OCI-LY1 (cell line): ENCODE results near the gene FLYWCH1.

Source experiments
- H2AFZ ChIP-seq: fragments of 200-600 bp; sonication (generic), shearing (Covaris generic); 2 replicates; pipeline ENCODE4 v1.6.0; 2014; ENCODE audit warnings: antibody characterized with exemption, mild to moderate bottlenecking, low read length
- H3F3A ChIP-seq: fragments of 200-600 bp; sonication (generic), shearing (Covaris generic); 2 replicates; pipeline ENCODE4 v1.6.0; 2014; ENCODE audit warnings: mild to moderate bottlenecking, antibody characterized with exemption, low read length, moderate library complexity; ENCODE audit not compliant: insufficient read depth
- H3K27ac ChIP-seq: fragments of 200-600 bp; sonication (generic); 2 replicates; pipeline ENCODE4 v1.5.1; 2014; ENCODE audit warnings: low read length, mixed run types, mild to moderate bottlenecking, low read depth; ENCODE audit not compliant: poor library complexity, severe bottlenecking
- H3K27me3 ChIP-seq: fragments of 200-600 bp; sonication (generic); 2 replicates; pipeline ENCODE4 v1.6.0; 2014; ENCODE audit warnings: antibody characterized with exemption, mild to moderate bottlenecking, low read length, moderate library complexity; ENCODE audit not compliant: insufficient read depth
- H3K36me3 ChIP-seq: fragments of 200-600 bp; sonication (generic); 2 replicates; pipeline ENCODE4 v1.6.1; 2014; ENCODE audit warnings: mild to moderate bottlenecking, antibody characterized with exemption, low read length, moderate library complexity, mixed read lengths; ENCODE audit not compliant: insufficient read depth
- H3K4me1 ChIP-seq: fragments of 200-600 bp; sonication (generic); 2 replicates; pipeline ENCODE4 v1.5.1; 2014; ENCODE audit warnings: mild to moderate bottlenecking, low read length, moderate library complexity; ENCODE audit not compliant: insufficient read depth, severe bottlenecking
- H3K4me2 ChIP-seq: fragments of 200-600 bp; sonication (generic), shearing (Covaris generic); 2 replicates; pipeline ENCODE4 v1.6.1; 2014; ENCODE audit warnings: low read length
- H3K4me3 ChIP-seq: fragments of 200-600 bp; sonication (generic); 2 replicates; pipeline ENCODE4 v1.5.1; 2014; ENCODE audit warnings: low read length, low read depth, mild to moderate bottlenecking, mixed read lengths; ENCODE audit not compliant: poor library complexity, severe bottlenecking
- H3K79me2 ChIP-seq: fragments of 200-600 bp; shearing (Covaris generic); 2 replicates; pipeline ENCODE4 v1.6.1; 2016; ENCODE audit warnings: mixed run types, low read length, mixed read lengths; ENCODE audit not compliant: insufficient read depth
- H3K9ac ChIP-seq: fragments of 200-600 bp; sonication (generic), shearing (Covaris generic); 2 replicates; pipeline ENCODE4 v1.6.1; 2014; ENCODE audit warnings: mild to moderate bottlenecking, low read length, mixed read lengths
- H3K9me2 ChIP-seq: fragments of 200-600 bp; sonication (generic), shearing (Covaris generic); 2 replicates; pipeline ENCODE4 v1.6.1; 2014; ENCODE audit warnings: low read depth, mild to moderate bottlenecking, low read length, mixed read lengths
- H3K9me3 ChIP-seq: fragments of 200-600 bp; shearing (Covaris generic); 2 replicates; pipeline ENCODE4 v1.6.1; 2014; ENCODE audit warnings: low read length, mixed read lengths
- H4K20me1 ChIP-seq: fragments of 200-600 bp; sonication (generic), shearing (Covaris generic); 2 replicates; pipeline ENCODE4 v1.6.0; 2016; ENCODE audit warnings: mild to moderate bottlenecking, low read length; ENCODE audit not compliant: insufficient read depth
- EZH2 ChIP-seq: fragments of 200-600 bp; sonication (generic), shearing (Covaris generic); IDR thresholded peaks from 2 replicates; pipeline ENCODE4 v1.8.0; 2017; ENCODE audit warnings: borderline replicate concordance, mixed run types, mild to moderate bottlenecking, antibody characterized with exemption, low read length, moderate library complexity, mixed read lengths
- TF ChIP-seq, protein P1 (sequence below): fragments of 200-600 bp; sonication (generic), shearing (Covaris generic); IDR thresholded peaks from 2 replicates; pipeline ENCODE4 v1.5.1; 2017; ENCODE audit warnings: mild to moderate bottlenecking, antibody characterized with exemption, low read length, moderate library complexity, mixed read lengths

The FLYWCH1 gene

DNA sequence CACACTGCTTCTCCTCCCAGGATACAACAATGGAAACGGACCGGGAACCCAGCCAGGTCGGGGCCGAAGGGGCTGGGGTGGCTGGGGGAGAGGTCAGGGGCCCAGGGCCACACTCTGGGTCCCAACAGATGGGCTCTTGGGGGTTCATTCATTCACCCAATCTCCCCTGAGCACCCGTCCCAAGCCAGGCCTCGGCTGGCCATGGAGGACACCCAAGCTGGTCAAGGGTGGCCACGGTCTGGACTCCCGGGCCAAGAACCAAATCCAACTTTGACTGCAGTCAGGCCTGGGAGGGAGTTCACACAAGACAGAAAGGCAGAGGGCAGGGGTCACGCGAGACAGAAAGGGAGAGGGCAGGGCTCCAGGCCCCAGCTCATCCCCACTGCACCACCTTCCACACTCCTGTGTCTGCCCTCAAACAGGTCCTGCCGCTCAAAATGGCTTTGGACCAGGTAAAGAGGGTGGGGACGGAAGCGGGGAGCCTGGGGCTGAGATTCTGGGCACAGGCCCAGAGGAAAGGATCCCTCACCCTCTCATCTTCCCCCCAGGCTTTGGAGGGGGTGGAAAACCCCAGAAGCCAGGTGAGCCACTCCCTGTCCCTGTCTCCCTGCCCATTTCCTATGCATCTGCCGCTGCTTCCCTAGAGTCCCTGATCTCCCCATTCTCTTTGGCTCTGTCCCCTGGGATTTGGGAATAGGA, 80.8 kb downstream of the FLYWCH1 start:
- no peaks in the 10 kb centered on the region; the same call in 1 of the 2 replicates for H3K27me3 ChIP-seq
- no peaks in the 10 kb centered on the region for H3F3A ChIP-seq
- H3K9ac ChIP-seq, result no peak overlapping the region
- H3K27ac ChIP-seq, result no peak overlapping the region
- H3K9me3 ChIP-seq, result no peaks in the 10 kb centered on the region
- TF ChIP-seq, protein P1, sequence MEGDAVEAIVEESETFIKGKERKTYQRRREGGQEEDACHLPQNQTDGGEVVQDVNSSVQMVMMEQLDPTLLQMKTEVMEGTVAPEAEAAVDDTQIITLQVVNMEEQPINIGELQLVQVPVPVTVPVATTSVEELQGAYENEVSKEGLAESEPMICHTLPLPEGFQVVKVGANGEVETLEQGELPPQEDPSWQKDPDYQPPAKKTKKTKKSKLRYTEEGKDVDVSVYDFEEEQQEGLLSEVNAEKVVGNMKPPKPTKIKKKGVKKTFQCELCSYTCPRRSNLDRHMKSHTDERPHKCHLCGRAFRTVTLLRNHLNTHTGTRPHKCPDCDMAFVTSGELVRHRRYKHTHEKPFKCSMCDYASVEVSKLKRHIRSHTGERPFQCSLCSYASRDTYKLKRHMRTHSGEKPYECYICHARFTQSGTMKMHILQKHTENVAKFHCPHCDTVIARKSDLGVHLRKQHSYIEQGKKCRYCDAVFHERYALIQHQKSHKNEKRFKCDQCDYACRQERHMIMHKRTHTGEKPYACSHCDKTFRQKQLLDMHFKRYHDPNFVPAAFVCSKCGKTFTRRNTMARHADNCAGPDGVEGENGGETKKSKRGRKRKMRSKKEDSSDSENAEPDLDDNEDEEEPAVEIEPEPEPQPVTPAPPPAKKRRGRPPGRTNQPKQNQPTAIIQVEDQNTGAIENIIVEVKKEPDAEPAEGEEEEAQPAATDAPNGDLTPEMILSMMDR, result no peak
- TF ChIP-seq EZH2, result no peak
- H3K4me1 ChIP-seq, result no peaks in the 10 kb centered on the region
- H3K4me2 ChIP-seq, result no peak overlapping the region
- H3K36me3 ChIP-seq, result no peaks in the 10 kb centered on the region
- H3K9me2 ChIP-seq, result no peaks in the 10 kb centered on the region
- H3K79me2 ChIP-seq, result no peaks in the 10 kb centered on the region
- no peak overlapping the region for H3K4me3 ChIP-seq
- no peaks in the 10 kb centered on the region for H4K20me1 ChIP-seq
- no peak overlapping the region for H2AFZ ChIP-seq

GRCh38 chr16:2996298-2996697, 84.6 kb downstream of the FLYWCH1 start:
- TF ChIP-seq EZH2, result no peak
- TF ChIP-seq, protein P1, result no peak
- Histone ChIP-seq H3K4me1 (no peaks in the 10 kb centered on the region), H3F3A (no peaks in the 10 kb centered on the region)

GRCh38 chr16:2999929-3000328, 88.2 kb downstream of the FLYWCH1 start:
- H3F3A ChIP-seq, result no peaks in the 10 kb centered on the region
- no peaks in the 10 kb centered on the region for H4K20me1 ChIP-seq
- H3K9me2 ChIP-seq, result no peaks in the 10 kb centered on the region
- no peak overlapping the region for H3K4me3 ChIP-seq
- no peaks in the 10 kb centered on the region for H3K79me2 ChIP-seq
- no peak overlapping the region for H3K9ac ChIP-seq
- no peak overlapping the region for H3K27ac ChIP-seq
- H2AFZ ChIP-seq, result no peak overlapping the region
- H3K36me3 ChIP-seq, result no peaks in the 10 kb centered on the region
- peaks cover 3% of the 10 kb centered on the region for H3K4me1 ChIP-seq
- no peak overlapping the region for H3K4me2 ChIP-seq
- H3K27me3 ChIP-seq, result peaks cover 7% of the 10 kb centered on the region
- TF ChIP-seq, protein P1, result no peak
- TF ChIP-seq EZH2, result no peak
- no peaks in the 10 kb centered on the region for H3K9me3 ChIP-seq

More at GRCh38 chr16:2996298-2996697, 84.6 kb downstream of the FLYWCH1 start:
- no peak overlapping the region for H3K4me3 ChIP-seq
- H3K9me2 ChIP-seq, result no peaks in the 10 kb centered on the region
- no peak overlapping the region for H3K9ac ChIP-seq
- H3K36me3 ChIP-seq, result no peaks in the 10 kb centered on the region
- no peak overlapping the region for H3K4me2 ChIP-seq
- no peaks in the 10 kb centered on the region for H3K9me3 ChIP-seq
- no peak overlapping the region for H2AFZ ChIP-seq
- H3K27ac ChIP-seq, result no peak overlapping the region
- H3K27me3 ChIP-seq, result peaks cover 7% of the 10 kb centered on the region
- no peaks in the 10 kb centered on the region for H4K20me1 ChIP-seq
- H3K79me2 ChIP-seq, result no peaks in the 10 kb centered on the region
